Hepatocyte (in vitro differentiated cells): Measurements from ENCODE around the gene GLS2. TPM values are rescaled to one million over a fixed set of nuclear protein-coding genes. Genes with fewer than 3 reads are reported as not detected.

ENCODE experiments used
- DNase-seq: peaks from one replicate; pipeline ENCODE4 v3.0.0-alpha.2; 2016; ENCODE audit warnings: low spot score
- H2AFZ ChIP-seq: fragments of 200-600 bp; sonication (generic); 2 replicates; pipeline ENCODE4 v1.6.0; 2016; ENCODE audit warnings: antibody characterized with exemption, mild to moderate bottlenecking
- H3K27ac ChIP-seq: fragments of 200-600 bp; sonication (generic); 2 replicates; pipeline ENCODE4 v1.5.1; 2016; ENCODE audit warnings: mild to moderate bottlenecking
- H3K27me3 ChIP-seq: fragments of 200-600 bp; sonication (generic); 2 replicates; pipeline ENCODE4 v1.6.1; 2016
- H3K36me3 ChIP-seq: fragments of 200-600 bp; sonication (generic); replicated peaks from 2 replicates; pipeline ENCODE4 v1.5.1; 2016; ENCODE audit warnings: low read depth; ENCODE audit not compliant: insufficient read depth
- H3K4me1 ChIP-seq: fragments of 200-600 bp; sonication (generic); 2 replicates; pipeline ENCODE4 v1.5.1; 2016; ENCODE audit warnings: mild to moderate bottlenecking, moderate library complexity; ENCODE audit not compliant: insufficient read depth
- H3K4me2 ChIP-seq: fragments of 200-600 bp; sonication (generic); 2 replicates; pipeline ENCODE4 v1.6.0; 2016
- H3K4me3 ChIP-seq: fragments of 200-600 bp; sonication (generic); 2 replicates; pipeline ENCODE4 v1.5.1; 2016; ENCODE audit warnings: mild to moderate bottlenecking
- H3K79me2 ChIP-seq: fragments of 200-600 bp; sonication (generic); 2 replicates; pipeline ENCODE4 v1.6.0; 2017; ENCODE audit warnings: mild to moderate bottlenecking
- H3K9me2 ChIP-seq: fragments of 200-600 bp; sonication (generic); replicated peaks from 2 replicates; pipeline ENCODE4 v1.6.0; 2017; ENCODE audit warnings: mild to moderate bottlenecking; ENCODE audit not compliant: insufficient read depth
- H3K9me3 ChIP-seq: fragments of 200-600 bp; sonication (generic); 2 replicates; pipeline ENCODE4 v1.5.1; 2016; ENCODE audit warnings: low read depth, mild to moderate bottlenecking
- H4K20me1 ChIP-seq: fragments of 200-600 bp; sonication (generic); 2 replicates; pipeline ENCODE4 v1.6.0; 2016; ENCODE audit warnings: mild to moderate bottlenecking; ENCODE audit not compliant: insufficient read depth, poor library complexity, severe bottlenecking
- CTCF ChIP-seq: fragments of 200-600 bp; sonication (generic); IDR thresholded peaks from 2 replicates; pipeline ENCODE4 v1.5.1; 2016; ENCODE audit warnings: antibody characterized with exemption, mild to moderate bottlenecking; ENCODE audit not compliant: poor library complexity
- EZH2 ChIP-seq: fragments of 200-600 bp; sonication (generic); IDR thresholded peaks from 2 replicates; pipeline ENCODE4 v1.6.1; 2016; ENCODE audit warnings: antibody characterized with exemption, mild to moderate bottlenecking, borderline replicate concordance
- EZH2phosphoT487 ChIP-seq: fragments of 200-600 bp; sonication (generic); IDR thresholded peaks from one replicate; pipeline ENCODE4 v1.6.1; 2018; ENCODE audit warnings: antibody characterized with exemption, mild to moderate bottlenecking, low read depth, moderate library complexity; ENCODE audit not compliant: unreplicated experiment, severe bottlenecking
- WGBS: methylation state at CpG from one replicate; pipeline ENCODE4 v1.1.6; 2016; ENCODE audit warnings: low lambda C conversion rate; ENCODE audit errors: missing lambda C conversion rate; 5-methylcytosine and 5-hydroxymethylcytosine counted together
- polyA plus RNA-seq: library from polyadenylated mRNA; unstranded; fragments of >200 nt; fragmentation: Nextera tagmentation; extraction: Ambion mirVana; gene quantifications from 2 replicates; pipeline ENCODE4 v1.2.1, GENCODE V29; 2016
- total RNA-seq: library from RNA; depleted of rRNA; stranded (reverse); fragments of >200 nt; gene quantifications from 2 replicates; pipeline ENCODE4 v1.2.3, GENCODE V29; 2014

The GLS2 gene
- total and polyA plus RNA-seq, 2 experiments from 2014 or later = 3.5 to 6.4 TPM

GRCh38 chr12:56490360-56490759 lies 2.4 kb upstream of the GLS2 start:
- Histone ChIP-seq H3K79me2 (no peaks in the 10 kb centered on the region), H4K20me1 (no peaks in the 10 kb centered on the region), H3K4me1 (no peaks in the 10 kb centered on the region), H3K4me3 (no peak overlapping the region), H3K27me3 (peaks cover 30% of the 10 kb centered on the region), H3K9me2 (no peaks in the 10 kb centered on the region), H3K9me3 (no peaks in the 10 kb centered on the region), H3K27ac (no peak overlapping the region), H2AFZ (no peak overlapping the region), H3K4me2 (no peak overlapping the region), H3K36me3 (no peaks in the 10 kb centered on the region)
- TF ChIP-seq CTCF (no peak), EZH2 (no peak), EZH2phosphoT487 (no peak)
- no peak for DNase-seq

GRCh38 chr12:56487448-56488040 lies 417 bp downstream of the GLS2 start:
- H3K4me1 ChIP-seq = no peaks in the 10 kb centered on the region
- no peaks in the 10 kb centered on the region for H3K9me3 ChIP-seq
- H3K9me2 ChIP-seq = no peaks in the 10 kb centered on the region
- H3K79me2 ChIP-seq = no peaks in the 10 kb centered on the region
- peak overlapping the region; percentile 95 for H3K4me2 ChIP-seq
- peak overlapping the region; percentile 73 for H2AFZ ChIP-seq
- H3K36me3 ChIP-seq = no peaks in the 10 kb centered on the region
- H3K4me3 ChIP-seq = peak overlapping the region; percentile 42
- no peaks in the 10 kb centered on the region for H4K20me1 ChIP-seq
- no peak overlapping the region for H3K27ac ChIP-seq
- peaks cover 30% of the 10 kb centered on the region for H3K27me3 ChIP-seq
- peak; percentile 74 for DNase-seq
- 10% methylated on average over 41 of the region's 44 CpGs for WGBS
- no peak for TF ChIP-seq CTCF
- TF ChIP-seq EZH2 = no peak
- TF ChIP-seq EZH2phosphoT487 = no peak

- no peak for TF ChIP-seq CTCF
- TF ChIP-seq EZH2phosphoT487 = no peak
- TF ChIP-seq EZH2 = no peak
- Histone ChIP-seq H4K20me1 (no peaks in the 10 kb centered on the region), H3K36me3 (no peaks in the 10 kb centered on the region), H3K9me2 (no peaks in the 10 kb centered on the region), H3K27ac (no peak overlapping the region), H3K4me3 (no peak overlapping the region), H3K9me3 (no peaks in the 10 kb centered on the region), H2AFZ (no peak overlapping the region), H3K27me3 (peaks cover 30% of the 10 kb centered on the region), H3K4me2 (no peak overlapping the region), H3K79me2 (no peaks in the 10 kb centered on the region), H3K4me1 (no peaks in the 10 kb centered on the region)
- DNase-seq = no peak
- 87% methylated on average over 12 of the region's 12 CpGs for WGBS
These were observed 1.3 kb downstream of the GLS2 start for GRCh38 chr12:56486694-56487093.

- no peaks in the 10 kb centered on the region for H3K79me2 ChIP-seq
- H3K36me3 ChIP-seq = no peaks in the 10 kb centered on the region
- H3K27ac ChIP-seq = no peak overlapping the region
- H3K27me3 ChIP-seq = peaks cover 18% of the 10 kb centered on the region
- 92% methylated on average over 1 of the region's 1 CpG for WGBS
- TF ChIP-seq EZH2 (no peak), EZH2phosphoT487 (no peak), CTCF (no peak)
- H3K4me3 ChIP-seq = no peak overlapping the region
- no peaks in the 10 kb centered on the region for H4K20me1 ChIP-seq
- H2AFZ ChIP-seq = no peak overlapping the region
- DNase-seq = no peak
- no peaks in the 10 kb centered on the region for H3K9me2 ChIP-seq
- no peaks in the 10 kb centered on the region for H3K9me3 ChIP-seq
- H3K4me2 ChIP-seq = no peak overlapping the region
- no peaks in the 10 kb centered on the region for H3K4me1 ChIP-seq
These were observed 3.4 kb downstream of the GLS2 start for GRCh38 chr12:56484566-56484965.
